GM19351 (cell line): ENCODE results near the gene ZNF888.
"Not testable (repeated sequence)": the region's sequence is repeated elsewhere in the genome, so short reads cannot be mapped to it uniquely, and the experiment has no call there.

Experiments used
- ATAC-seq: cut with Tn5 transposase; IDR thresholded peaks from one replicate; pipeline ENCODE4 v1.9.1; 2021; ENCODE audit warnings: mild to moderate bottlenecking, moderate library complexity; ENCODE audit not compliant: unreplicated experiment

The ZNF888 gene

DNA sequence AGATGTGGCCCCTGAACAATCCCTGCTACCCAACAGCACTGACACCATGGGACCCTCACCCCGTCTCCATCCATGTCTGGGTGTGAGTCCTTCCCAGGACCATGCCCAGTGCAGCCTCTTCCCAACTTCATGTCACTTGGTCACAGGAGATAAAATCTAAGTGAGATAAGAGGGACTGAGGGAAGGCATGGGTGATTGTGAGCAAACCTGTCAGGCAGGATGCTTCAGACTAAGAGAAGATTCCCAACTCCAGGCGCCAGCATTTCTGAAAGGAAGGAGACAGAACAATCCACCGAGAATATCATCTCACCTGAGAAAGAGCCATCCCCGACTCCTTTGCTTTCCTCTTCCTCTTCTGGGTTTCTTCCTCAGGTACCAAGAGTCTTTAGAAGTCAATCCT is 33.3 kb downstream of the ZNF888 start:
- ATAC-seq, result no peak

DNA sequence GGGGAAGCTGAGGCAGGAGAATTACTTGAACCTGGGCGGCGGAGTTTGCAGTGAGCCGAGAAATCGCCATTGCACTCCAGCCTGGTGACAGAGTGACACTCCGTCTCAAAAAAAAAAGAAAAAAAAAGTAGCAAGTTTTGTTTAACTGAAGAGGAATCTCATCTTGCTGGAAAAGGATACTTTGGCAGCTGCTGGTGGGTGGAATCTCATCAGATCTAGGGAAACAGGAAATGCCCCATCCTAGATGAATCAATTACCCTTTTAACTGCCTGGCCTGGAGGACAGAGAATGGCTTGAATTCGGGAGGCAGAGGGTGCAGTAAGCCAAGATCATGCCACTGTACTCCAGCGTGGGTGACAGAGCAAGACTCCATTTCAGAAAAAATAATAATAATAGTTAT is 34.2 kb downstream of the ZNF888 start:
- ATAC-seq, result no peak

DNA sequence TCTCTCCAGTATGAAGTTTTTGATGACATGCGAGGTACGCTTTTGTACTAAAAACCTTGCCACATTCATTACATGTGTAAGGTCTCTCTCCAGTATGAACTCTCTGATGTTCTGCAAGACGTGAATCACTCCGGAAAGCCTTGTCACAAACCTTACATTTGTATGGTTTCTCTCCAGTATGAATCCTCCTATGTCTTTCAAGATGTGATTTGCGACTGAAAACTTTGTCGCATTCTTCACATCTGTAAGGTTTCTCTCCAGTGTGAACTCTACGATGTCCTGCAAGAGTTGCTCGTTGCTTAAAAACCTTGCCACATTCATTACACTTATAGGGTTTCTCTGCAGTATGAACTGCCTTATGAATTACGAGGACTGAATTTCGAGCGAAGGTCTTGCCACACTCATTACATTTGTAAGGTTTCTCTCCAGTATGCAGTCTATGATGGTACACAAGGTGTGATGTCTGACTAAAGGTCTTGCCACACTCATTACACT is 42.3 kb downstream of the ZNF888 start:
- no peak for ATAC-seq

DNA sequence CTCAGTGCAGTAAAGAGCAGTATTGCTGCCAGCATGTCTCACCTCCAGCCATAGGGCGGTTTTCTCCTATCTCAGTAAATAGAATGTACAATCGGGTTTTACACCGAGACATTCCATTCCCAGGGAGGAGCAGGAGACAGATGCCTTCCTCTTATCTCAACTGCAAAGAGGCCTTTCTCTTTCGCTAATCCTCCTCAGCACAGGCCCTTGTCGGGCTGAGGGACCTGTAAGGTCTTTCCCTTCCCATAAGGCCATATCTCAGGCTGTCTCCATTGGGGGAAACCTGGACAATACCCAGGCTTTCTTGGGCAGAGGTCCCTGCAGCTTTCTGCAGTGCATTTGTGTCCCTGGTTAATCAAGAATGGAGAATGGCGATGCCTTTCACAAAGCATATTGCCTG is 50.2 kb downstream of the ZNF888 start:
- ATAC-seq, result not testable (repeated sequence)

DNA sequence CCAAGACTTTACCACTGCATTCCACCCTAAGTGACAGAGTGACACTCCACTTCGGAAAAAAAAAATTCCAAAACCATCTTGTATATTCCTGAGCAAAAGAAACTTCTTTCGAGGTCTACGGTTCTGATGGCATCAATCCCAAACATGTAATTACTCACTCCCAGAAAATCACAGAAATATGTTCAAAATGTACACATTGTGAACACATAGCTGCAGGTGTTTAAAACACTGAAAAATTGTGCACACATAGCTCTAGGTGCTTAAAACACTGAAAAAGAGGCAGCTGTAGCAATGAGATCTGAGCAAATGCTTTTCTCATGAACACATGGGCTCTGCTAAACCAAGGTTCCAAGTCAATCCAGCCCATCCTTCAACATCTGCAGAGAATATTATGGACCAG is 51.8 kb downstream of the ZNF888 start:
- ATAC-seq, result no peak

DNA sequence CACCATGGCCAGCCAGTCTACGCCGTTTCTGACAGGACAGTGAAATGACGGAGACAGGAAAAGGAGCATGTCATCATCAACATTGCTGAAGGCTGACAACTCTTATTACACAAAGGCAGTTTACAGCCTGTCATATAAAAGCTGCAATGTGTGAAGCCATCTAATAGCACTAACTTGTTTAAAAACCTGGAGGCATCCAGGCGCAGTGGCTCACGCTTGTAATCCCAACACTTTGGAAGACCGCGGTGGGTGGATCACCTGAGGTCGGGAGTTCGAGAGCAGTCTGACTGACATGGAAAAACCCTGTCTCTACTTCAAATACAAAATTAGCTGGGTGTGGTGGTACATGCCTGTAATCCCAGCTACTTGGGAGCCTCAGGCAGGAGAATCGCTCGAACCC is 55.2 kb downstream of the ZNF888 start:
- not testable (repeated sequence) for ATAC-seq

DNA sequence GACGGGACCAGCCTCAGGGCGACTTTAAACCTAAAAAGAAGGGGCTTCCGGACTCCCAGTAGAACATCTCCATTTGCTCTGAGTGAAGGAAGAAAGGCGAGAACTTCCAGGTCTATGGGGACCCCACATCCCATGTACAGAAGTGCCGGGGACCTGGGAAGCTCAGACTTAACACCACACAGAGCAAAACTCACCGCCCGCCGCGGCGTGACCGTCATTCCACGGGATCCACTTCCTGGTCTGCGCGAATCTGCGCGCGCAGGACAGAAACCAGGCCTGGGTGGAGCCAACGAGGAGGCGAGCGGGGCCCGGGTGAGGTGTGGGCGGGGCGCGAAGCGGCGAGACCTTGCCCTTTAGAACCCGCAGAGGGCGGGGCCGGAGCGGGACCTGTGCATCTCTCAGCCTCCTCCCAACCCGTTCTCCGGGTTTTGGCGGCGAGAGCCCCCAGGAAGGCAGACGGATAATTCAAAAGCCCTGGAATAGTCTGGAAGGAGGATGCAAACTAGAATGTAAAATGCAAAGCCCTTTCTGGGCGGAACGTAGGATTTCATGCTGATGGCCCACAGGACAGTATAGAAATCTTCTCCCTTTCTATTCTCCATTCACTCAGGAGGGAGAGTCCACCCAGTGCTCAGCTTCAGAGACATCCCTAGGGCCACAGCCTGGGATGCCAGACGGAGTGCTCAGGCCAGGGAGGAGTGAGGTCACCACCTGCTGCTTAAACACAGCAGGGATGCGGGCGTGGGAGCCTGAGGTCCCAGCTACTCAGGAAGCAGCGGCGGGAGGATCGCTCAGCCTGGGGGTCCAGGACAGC is 65.6 kb downstream of the ZNF888 start, which contains the start of gene ZNF468:
TSS of gene ZNF468 (minus strand) at position 242 of the 814 bp plus-strand sequence. CDS start 3,347 bp downstream, outside the sequence.
- peak; percentile 95 for ATAC-seq

DNA sequence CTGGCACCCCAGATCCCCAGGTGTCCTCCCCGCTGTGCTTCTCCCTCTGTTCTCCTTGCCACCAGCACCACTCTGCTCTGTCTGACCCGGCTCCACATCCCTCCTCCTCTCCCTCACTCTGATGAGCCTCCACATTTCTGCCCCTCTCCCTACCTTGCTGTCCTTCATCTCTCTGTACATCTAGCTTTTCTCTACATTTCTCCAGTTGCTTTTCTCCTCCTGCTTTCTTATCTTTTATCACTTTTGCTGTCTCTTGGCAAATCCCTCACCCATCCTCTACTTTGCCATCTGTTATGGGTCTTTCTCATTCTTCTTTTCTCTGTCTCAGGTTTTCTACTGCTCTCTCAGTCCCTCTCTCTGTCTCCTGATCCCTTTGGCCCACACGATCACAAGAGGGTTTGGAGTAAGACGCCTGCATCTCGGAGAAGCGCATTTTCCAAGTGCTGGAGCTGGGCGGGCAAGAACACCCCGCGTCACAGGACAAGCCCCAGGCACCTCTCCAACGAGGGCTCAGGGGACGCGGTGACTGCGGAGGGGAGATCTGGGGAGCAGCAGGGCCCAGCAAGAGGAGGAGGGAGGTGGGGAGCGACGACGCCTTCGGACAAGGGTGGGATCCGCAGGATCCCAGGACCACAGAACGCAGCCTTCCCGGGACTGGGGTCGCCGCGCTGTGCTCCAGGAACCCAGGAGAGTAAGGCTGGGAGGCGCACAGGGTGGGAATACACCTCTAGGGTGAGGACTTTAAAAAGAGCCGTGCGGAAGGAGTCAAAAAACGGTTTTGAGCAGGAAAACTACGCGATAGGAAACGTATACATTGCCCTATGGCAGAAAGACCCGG is 66.5 kb downstream of the ZNF888 start:
- peak; percentile 13 for ATAC-seq
